PFSK-1 (cell line): Measurements from ENCODE around the gene WNT16.

Experiments used
- FOXP2 ChIP-seq: optimal IDR thresholded peaks from 2 replicates; pipeline ENCODE3; 2011; ENCODE audit warnings: borderline replicate concordance, control low read depth, inconsistent platforms; ENCODE audit not compliant: insufficient read depth; ENCODE audit errors: extremely low read length, extremely low read depth
- POLR2AphosphoS5 ChIP-seq: IDR thresholded peaks from 2 replicates; pipeline ENCODE4 v1.6.1; 2012; ENCODE audit warnings: low read depth, mild to moderate bottlenecking, control low read depth, low read length, moderate library complexity
- SIN3A ChIP-seq: IDR thresholded peaks from 2 replicates; pipeline ENCODE4 v1.6.1; 2012; ENCODE audit warnings: mild to moderate bottlenecking, low read length, moderate library complexity, borderline replicate concordance; ENCODE audit not compliant: insufficient read depth
- TAF1 ChIP-seq: IDR thresholded peaks from 2 replicates; pipeline ENCODE4 v1.6.1; 2012; ENCODE audit warnings: low read length, control low read depth, borderline replicate concordance; ENCODE audit not compliant: insufficient read depth
- TF ChIP-seq, protein P1 (sequence below), 2 experiments: IDR thresholded peaks; 2 replicates each; pipeline versions ENCODE4 v1.6.1 to v1.8.0; 2011 to 2012; ENCODE audit warnings: low read depth in 2 of 2, low read length in 2 of 2, control low read depth in 1 of 2, inconsistent platforms in 1 of 2, mild to moderate bottlenecking in 1 of 2, moderate library complexity in 1 of 2; ENCODE audit not compliant: insufficient read depth in 1 of 2

The WNT16 gene

GRCh38 chr7:121288894-121289293 is 39.9 kb upstream of the WNT16 start:
- TF ChIP-seq FOXP2 (no peak), TAF1 (no peak), POLR2AphosphoS5 (no peak)
- TF ChIP-seq, protein P1, sequence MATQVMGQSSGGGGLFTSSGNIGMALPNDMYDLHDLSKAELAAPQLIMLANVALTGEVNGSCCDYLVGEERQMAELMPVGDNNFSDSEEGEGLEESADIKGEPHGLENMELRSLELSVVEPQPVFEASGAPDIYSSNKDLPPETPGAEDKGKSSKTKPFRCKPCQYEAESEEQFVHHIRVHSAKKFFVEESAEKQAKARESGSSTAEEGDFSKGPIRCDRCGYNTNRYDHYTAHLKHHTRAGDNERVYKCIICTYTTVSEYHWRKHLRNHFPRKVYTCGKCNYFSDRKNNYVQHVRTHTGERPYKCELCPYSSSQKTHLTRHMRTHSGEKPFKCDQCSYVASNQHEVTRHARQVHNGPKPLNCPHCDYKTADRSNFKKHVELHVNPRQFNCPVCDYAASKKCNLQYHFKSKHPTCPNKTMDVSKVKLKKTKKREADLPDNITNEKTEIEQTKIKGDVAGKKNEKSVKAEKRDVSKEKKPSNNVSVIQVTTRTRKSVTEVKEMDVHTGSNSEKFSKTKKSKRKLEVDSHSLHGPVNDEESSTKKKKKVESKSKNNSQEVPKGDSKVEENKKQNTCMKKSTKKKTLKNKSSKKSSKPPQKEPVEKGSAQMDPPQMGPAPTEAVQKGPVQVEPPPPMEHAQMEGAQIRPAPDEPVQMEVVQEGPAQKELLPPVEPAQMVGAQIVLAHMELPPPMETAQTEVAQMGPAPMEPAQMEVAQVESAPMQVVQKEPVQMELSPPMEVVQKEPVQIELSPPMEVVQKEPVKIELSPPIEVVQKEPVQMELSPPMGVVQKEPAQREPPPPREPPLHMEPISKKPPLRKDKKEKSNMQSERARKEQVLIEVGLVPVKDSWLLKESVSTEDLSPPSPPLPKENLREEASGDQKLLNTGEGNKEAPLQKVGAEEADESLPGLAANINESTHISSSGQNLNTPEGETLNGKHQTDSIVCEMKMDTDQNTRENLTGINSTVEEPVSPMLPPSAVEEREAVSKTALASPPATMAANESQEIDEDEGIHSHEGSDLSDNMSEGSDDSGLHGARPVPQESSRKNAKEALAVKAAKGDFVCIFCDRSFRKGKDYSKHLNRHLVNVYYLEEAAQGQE (IDR thresholded peaks at IDR 0.05; ENCODE audit: insufficient read depth in 1 of 2, low read depth in 2 of 2, low read length in 2 of 2) = no peak

GRCh38 chr7:121294448-121294992 is 34.3 kb upstream of the WNT16 start:
- TF ChIP-seq TAF1 = no peak
- TF ChIP-seq FOXP2 = no peak
- no peak for TF ChIP-seq SIN3A

GRCh38 chr7:121297843-121298242 is 31.0 kb upstream of the WNT16 start:
- TF ChIP-seq POLR2AphosphoS5 (no peak), FOXP2 (no peak), TAF1 (no peak), SIN3A (no peak)
- TF ChIP-seq, protein P1 (IDR thresholded peaks at IDR 0.05; ENCODE audit: insufficient read depth in 1 of 2, low read depth in 2 of 2, low read length in 2 of 2) = no peak

GRCh38 chr7:121298831-121299239 is 30.0 kb upstream of the WNT16 start:
- TF ChIP-seq POLR2AphosphoS5 = no peak
- TF ChIP-seq, protein P1 (IDR thresholded peaks at IDR 0.05; ENCODE audit: insufficient read depth in 1 of 2, low read depth in 2 of 2, low read length in 2 of 2) = no peak
- TF ChIP-seq FOXP2 = no peak
- no peak for TF ChIP-seq TAF1
- TF ChIP-seq SIN3A = no peak

DNA sequence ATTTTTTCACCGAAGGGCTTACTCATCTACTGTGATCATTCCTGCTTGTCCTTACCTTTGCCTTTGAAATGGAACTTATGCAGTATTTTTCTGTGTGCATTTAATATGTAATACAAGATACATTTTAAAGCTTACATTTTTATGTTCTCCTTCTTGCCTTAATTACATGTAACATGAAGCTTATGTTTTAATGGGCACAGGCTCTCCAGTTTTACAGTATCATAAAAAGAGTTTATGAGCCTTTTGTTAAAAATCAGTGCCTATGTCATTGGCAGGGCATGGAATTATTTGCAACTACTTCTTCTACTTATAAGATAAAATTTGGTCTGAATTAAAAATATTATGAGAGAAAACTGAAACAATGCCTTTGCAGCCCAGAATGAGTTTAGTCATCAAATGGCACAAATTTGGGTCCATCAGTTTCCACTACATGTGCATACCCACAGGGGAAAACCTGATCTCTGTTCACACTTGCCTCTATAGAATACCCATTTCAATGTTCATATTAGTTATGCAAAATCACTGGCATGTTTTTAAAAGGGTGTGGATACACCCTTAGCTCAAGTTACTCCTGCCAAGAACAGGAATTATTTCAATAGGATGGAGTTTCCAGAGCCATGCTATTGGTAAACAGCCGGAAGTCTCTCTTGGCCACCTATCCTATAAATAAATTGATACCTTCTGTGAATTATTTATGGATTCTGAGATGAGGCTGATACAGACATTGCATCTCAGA is 27.9 kb upstream of the WNT16 start:
- no peak for TF ChIP-seq SIN3A
- no peak for TF ChIP-seq FOXP2
- no peak for TF ChIP-seq TAF1
- TF ChIP-seq POLR2AphosphoS5 = no peak
- TF ChIP-seq, protein P1 (IDR thresholded peaks at IDR 0.05; ENCODE audit: insufficient read depth in 1 of 2, low read depth in 2 of 2, low read length in 2 of 2) = no peak
